HG03097 (cell line): ENCODE measurements around the gene PSMG2.

ENCODE experiments used
- ATAC-seq: cut with Tn5 transposase; IDR thresholded peaks from one replicate; pipeline ENCODE4 v1.9.1; 2021; ENCODE audit not compliant: unreplicated experiment, low FRiP score

PSMG2 gene

GRCh38 chr18:12702221-12703095 is at the start of gene PSMG2, which contains the start of gene CEP76:
Gene PSMG2, plus strand, starts transcription at chr18:12703042. Its CDS starts 66 bp downstream, at chr18:12703108.
Gene CEP76, minus strand, starts transcription at chr18:12702723. Its CDS starts 175 bp downstream, at chr18:12702548.
- ATAC-seq, result peak; percentile 61

- ATAC-seq, result no peak
Observed at GRCh38 chr18:12654971-12655370, 47.9 kb upstream of the PSMG2 start.

GRCh38 chr18:12656605-12656937 is 46.3 kb upstream of the PSMG2 start:
- no peak for ATAC-seq

GRCh38 chr18:12656938-12657683 is 45.7 kb upstream of the PSMG2 start:
- ATAC-seq, result peak; percentile 28

GRCh38 chr18:12657684-12658425 is 45.0 kb upstream of the PSMG2 start, which contains the start of gene SPIRE1:
Gene SPIRE1, minus strand, starts transcription at chr18:12658107. Its CDS starts 241 bp downstream, at chr18:12657866.
- ATAC-seq, result peak; percentile 69

- ATAC-seq, result peak; percentile 13
Observed at GRCh38 chr18:12658426-12659138, 44.3 kb upstream of the PSMG2 start.

- no peak for ATAC-seq
Observed at GRCh38 chr18:12659904-12660605, 42.8 kb upstream of the PSMG2 start.

GRCh38 chr18:12668041-12668440 is 34.8 kb upstream of the PSMG2 start:
- no peak for ATAC-seq

GRCh38 chr18:12679183-12679786 is 23.6 kb upstream of the PSMG2 start:
- ATAC-seq, result no peak

- no peak for ATAC-seq
Observed at GRCh38 chr18:12686100-12686499, 16.7 kb upstream of the PSMG2 start.

GRCh38 chr18:12689256-12689850 is 13.5 kb upstream of the PSMG2 start:
- no peak for ATAC-seq

- ATAC-seq, result no peak
Observed at GRCh38 chr18:12692206-12692605, 10.6 kb upstream of the PSMG2 start.

- no peak for ATAC-seq
Observed at GRCh38 chr18:12694032-12694431, 8.8 kb upstream of the PSMG2 start.

GRCh38 chr18:12699747-12700146 is 3.1 kb upstream of the PSMG2 start:
- no peak for ATAC-seq

- ATAC-seq, result no peak
Observed at GRCh38 chr18:12701161-12701560, 1.7 kb upstream of the PSMG2 start.

- no peak for ATAC-seq
Observed at GRCh38 chr18:12703096-12703567, 290 bp downstream of the PSMG2 start.

- no peak for ATAC-seq
Observed at GRCh38 chr18:12703664-12704063, 822 bp downstream of the PSMG2 start.

GRCh38 chr18:12711446-12711845 is 8.6 kb downstream of the PSMG2 start:
- no peak for ATAC-seq
